ENCODE results near the gene VEGFC.

Gene VEGFC, protein sequence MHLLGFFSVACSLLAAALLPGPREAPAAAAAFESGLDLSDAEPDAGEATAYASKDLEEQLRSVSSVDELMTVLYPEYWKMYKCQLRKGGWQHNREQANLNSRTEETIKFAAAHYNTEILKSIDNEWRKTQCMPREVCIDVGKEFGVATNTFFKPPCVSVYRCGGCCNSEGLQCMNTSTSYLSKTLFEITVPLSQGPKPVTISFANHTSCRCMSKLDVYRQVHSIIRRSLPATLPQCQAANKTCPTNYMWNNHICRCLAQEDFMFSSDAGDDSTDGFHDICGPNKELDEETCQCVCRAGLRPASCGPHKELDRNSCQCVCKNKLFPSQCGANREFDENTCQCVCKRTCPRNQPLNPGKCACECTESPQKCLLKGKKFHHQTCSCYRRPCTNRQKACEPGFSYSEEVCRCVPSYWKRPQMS

DNA sequence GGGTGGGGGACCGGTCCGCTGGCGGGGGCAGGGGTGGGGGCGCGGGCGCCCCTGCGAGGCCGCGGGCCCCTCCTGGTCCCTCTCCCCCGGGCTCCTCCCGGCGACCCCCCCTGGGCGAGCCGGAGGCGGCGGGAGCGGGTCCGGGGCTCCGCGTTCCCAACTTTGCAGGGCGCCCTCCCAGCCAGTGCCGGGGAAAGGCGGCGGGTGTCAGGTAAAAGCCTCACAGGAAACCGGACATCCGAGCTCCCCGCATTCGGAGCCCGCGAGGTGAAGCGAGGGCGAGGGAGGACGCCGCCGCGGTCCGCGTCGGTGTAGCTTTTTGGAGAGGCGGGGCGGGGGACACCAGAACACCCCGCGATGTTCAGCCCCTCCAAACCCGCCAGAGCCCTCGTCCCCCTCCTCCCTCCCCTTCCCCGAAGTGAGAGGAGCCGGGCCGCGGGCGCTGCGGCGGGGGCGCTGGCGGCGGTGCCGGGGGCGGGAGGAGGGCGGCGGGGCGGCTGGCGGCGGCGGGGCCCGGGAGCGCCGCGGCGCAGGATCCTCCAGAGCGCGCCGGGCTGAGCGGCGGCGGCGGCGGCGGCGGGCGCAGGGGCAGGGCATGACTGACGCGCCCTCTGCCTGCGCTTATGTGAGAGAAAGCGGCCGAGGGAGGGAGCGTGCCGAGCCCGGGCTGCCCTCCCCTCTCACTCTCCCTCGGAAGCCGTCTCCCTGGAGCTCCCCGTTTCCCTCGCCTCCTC lies at the start of gene VEGFC:
Gene VEGFC (minus strand): TSS at position 597 of the 734 bp plus-strand sequence. CDS start 611 bp downstream, outside the sequence.
- DNase-seq: peak; percentile 46

GRCh38 chr4:176841711-176842112 lies 49.0 kb upstream of the VEGFC start:
- DNase-seq: no peak

GRCh38 chr4:176840166-176840565 lies 47.4 kb upstream of the VEGFC start:
- no peak for DNase-seq

DNA sequence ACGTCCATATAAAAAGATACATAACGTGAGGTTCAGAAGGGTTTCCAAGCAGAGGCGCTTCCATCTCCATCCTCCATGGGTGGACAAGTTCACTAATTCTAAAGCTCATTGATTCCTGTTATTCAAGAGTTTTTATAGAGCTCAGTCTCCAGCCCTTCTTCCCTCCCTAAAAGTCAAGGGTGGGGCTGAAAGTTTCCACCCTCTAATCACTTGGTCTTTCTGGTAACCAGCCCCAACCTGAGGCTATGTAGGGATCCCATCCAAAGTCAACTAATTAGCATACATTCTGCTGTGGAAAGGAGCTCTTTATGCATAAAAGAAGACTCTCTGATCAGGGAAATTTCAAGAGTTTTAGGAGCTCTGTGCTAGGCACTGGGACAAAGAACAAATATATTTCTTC lies 46.9 kb upstream of the VEGFC start:
- no peak for DNase-seq

DNA sequence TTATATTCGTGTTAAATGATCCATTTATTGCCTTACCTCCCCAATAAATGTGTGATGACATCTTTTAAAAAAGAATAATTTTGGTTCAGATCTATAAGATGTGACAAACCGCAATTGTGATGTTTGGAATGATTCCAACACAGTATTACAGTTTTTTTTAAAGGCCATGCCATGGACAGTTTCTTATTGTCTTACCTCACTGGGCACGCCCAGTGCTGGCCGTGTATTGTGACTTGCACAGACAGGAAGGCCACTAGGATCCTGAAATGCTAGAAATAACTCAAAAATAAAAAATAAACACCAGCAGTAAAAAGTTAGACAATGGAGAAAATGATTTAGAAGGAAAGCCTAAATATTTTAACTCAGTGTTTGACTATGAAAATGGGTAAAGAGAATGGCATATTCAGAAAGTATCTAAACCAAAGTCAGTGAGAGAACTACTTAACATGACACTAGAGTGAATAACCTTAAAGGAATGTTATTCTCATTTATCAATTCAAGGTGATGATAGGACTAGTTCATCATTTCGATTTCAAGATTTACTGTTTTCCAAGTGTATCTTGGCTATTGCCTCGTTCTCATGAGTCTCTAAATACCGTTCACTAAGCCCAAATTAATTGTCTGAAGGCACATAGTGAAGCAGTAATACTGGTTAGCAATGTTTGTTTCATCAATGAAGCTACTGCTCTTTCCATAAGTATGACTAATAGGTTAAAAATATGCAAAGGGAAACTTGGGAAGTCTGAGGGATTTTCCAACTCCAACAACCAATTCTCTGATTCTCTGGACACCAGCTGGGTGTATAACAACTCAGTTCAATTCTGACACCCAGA lies 46.1 kb upstream of the VEGFC start:
- no peak for DNase-seq

GRCh38 chr4:176837169-176837895 lies 44.6 kb upstream of the VEGFC start:
- no peak for DNase-seq

DNA sequence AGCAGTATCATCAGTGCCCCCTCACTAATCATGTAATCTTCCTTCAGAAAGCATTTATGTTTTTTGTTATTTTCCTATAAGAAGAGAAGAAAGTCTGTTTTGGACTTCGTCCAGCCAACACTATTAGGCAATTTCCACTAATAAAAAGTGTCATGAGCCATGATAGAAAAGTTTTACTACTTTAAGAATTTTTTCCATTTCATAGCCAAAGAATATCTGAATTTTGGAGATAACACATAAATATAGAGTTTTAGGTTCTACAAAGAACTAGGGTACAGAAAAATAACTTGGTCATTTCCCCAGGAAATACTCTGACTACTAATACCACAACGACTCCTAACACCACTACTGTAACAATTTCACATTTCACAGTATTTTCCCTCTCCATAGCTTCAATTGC lies 41.8 kb upstream of the VEGFC start:
- no peak for DNase-seq

DNA sequence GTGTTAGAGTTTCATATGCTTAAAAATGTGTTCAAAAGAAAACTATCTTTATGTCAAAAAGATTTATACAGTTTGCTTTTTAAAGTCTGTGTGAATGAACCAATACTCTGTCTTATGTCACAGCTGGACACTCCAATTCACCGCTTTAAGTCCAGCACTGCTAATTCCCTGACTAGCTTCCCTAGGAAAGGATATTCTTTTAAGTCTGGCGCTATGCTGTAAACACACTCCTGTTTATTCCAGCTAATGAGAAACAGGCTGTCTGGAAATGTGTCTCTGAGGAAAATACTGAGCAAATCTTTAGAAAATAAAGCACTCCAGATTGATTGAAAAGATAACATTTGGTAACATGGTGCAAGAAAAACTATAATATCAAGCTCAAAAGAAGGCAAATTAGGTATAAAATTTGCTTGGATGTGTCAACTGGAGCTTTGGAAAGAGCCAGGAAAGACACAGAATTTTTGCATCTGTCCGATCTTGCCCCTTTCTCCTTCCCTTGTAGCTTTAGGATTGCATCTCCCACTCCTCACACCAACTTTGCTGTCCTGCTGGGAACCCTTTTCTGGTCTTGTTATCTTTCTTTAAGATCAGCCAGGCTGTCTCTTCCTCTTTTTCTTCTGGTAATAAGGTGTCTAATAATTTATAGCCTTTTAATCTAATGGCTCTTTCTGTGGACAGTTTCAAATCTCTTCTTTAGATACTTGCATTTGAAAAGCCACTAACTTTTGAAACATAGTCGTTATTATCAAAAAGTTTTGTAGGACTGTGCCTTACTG lies 40.9 kb upstream of the VEGFC start:
- no peak for DNase-seq

- no peak for DNase-seq
These were observed 38.2 kb upstream of the VEGFC start for GRCh38 chr4:176830971-176831370.

DNA sequence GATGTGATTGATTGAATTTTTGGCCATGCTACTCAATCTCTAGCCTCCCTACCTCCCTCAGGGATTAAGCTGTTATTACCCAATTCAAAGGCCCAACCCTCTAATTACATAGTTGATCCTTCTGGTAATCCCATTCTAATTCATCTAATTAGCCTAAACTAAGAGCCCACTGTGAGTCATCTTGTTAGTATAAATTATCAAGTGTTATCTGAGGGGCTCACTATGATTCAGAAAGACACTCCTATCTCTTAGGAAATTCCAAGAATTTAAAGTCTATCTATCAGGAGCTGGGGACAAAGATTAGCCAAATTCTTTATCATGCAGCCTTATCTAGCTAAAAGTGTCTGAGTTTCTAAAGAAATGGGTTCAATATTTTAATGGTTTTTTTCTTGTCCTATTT lies 32.9 kb upstream of the VEGFC start:
- DNase-seq: no peak

- DNase-seq: no peak
These were observed 32.1 kb upstream of the VEGFC start for GRCh38 chr4:176824645-176825366.

DNA sequence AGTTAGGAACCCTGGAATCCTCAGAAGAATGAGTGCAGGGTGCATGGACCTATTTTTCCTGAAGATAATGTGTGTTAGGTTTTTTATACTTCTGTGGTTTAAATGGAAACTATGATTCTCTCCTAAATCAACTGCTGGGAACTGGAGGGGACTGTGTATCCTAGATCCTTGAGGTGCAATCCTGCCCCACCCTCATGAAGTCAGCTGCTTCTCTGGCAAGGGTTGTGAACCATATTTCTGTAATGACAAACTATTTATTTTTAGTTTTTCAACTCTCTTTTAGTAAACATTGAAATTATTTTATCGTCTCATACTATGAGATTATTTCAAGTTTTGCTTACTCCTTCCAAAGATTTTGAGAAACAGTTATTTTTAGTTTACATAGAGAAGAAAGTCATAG lies 25.8 kb upstream of the VEGFC start:
- DNase-seq: no peak

- no peak for DNase-seq
These were observed 24.5 kb upstream of the VEGFC start for GRCh38 chr4:176817204-176817603.

- no peak for DNase-seq
These were observed 22.0 kb upstream of the VEGFC start for GRCh38 chr4:176814770-176815169.

DNA sequence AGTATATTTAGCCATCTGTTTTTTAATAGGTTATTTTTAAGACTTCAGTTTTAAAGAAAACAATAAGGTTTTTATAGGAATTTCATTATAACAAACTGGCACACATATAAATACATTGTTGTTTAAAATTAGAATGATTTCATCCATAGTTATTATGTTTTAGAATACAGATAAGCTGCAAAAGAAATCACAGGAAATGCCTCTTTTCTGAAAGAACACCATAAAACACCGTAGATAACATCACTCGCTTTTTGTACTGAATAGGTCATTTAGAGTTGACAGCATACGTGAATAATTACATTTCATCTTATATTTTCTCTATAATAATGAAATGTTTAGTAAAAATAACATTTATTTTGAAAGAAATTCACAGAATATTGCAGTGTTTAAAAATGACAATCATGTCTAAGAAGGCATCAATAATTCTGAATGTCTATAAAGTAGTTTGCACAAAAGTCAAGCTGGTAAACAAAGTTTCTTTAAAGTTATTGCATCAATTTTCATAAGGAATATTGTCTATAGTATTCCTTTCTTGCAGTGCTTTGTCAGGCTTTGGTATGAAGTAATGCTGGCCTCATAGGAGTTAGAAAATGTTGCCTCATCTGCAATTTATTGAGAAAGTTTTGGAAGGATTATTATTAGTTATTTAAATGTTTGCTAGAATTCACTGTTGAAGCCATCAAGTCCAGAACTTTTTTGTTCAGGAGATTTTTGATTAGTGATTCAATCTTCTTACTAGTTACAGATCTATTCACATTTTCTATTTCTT lies 17.9 kb upstream of the VEGFC start:
- no peak for DNase-seq

- no peak for DNase-seq
These were observed 14.2 kb upstream of the VEGFC start for GRCh38 chr4:176806778-176807375.

DNA sequence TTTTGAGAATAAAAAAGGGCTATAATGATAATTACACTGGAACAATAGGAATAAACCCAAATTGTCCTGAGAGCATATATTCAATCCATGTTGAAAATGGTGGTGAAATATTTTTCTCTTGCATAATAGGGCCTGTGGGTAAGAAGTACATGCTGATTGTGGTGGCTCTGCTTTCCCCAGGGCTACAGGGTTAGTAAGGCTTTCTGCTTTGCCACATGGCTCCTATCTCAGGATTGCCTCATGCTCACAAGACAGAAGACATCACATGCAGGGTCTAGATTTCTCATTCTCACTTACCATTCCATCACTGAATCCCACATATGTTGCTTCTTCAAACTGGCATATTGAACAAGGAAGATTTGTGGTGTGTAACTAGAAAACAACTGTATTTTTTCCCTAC lies 12.4 kb upstream of the VEGFC start:
- no peak for DNase-seq

DNA sequence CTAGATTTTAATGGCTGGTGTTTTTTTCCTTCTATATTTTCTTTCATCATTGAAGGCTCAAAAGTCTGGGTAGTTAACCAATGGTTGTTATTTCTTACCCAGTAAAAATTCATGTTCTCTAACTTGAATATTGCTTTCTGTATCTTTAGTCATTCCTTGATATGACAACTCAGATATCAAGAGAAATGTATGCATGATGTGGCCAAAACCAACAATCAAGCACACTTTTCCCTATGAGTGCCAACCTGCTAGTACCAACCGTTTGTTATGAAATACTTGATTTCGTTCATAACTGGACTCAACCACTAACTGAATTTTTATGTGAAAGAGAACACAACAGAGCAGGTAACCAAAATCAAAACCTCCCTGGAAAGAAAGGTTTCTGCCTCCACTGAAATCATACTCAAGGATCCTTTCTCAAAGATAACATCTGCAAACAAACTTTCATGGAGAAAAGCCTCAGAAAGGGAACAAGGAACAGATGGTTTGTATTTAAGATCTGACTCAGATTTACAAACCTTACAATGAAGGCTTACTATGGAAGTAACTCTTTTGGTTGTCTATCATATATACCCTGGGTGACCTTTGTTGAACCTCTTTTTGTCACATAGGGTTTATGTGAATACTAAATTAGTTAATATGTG lies 8.3 kb upstream of the VEGFC start:
- no peak for DNase-seq

DNA sequence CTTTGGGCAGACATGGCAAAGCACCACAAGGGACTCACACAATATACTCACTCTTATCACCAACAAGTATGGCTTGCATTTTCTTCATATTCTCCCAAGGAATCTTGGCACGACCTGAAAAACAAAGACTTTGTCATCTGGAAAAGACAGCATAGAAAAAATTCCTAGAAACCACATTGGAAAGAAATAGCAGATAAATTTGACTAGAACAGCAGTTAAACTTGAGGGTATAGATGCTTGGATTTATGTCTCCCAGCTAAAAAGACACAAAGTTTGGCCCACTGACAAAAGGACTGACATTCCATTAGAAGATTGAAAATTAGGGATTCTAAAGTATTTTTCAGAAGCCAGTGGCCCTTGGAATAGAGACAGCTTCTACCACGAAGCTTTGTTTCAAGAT lies 6.9 kb upstream of the VEGFC start:
- no peak for DNase-seq
